GM10266 (cell line): ENCODE results near the gene TMEM45A.
"Not testable (repeated sequence)": the region's sequence is repeated elsewhere in the genome, so short reads cannot be mapped to it uniquely, and the experiment has no call there.

Experiments used
- DNase-seq: peaks from one replicate; pipeline ENCODE4 v3.0.0; 2012; ENCODE audit errors: extremely low spot score
- TF ChIP-seq, protein P1 (sequence below): IDR thresholded peaks from 2 replicates; pipeline ENCODE4 v1.5.1; 2012; ENCODE audit warnings: mild to moderate bottlenecking, low read depth; ENCODE audit not compliant: control insufficient read depth, insufficient read depth; ENCODE audit errors: missing control alignments

Gene TMEM45A

GRCh38 chr3:100489118-100489517 is 3.3 kb upstream of the TMEM45A start:
- TF ChIP-seq, protein P1, sequence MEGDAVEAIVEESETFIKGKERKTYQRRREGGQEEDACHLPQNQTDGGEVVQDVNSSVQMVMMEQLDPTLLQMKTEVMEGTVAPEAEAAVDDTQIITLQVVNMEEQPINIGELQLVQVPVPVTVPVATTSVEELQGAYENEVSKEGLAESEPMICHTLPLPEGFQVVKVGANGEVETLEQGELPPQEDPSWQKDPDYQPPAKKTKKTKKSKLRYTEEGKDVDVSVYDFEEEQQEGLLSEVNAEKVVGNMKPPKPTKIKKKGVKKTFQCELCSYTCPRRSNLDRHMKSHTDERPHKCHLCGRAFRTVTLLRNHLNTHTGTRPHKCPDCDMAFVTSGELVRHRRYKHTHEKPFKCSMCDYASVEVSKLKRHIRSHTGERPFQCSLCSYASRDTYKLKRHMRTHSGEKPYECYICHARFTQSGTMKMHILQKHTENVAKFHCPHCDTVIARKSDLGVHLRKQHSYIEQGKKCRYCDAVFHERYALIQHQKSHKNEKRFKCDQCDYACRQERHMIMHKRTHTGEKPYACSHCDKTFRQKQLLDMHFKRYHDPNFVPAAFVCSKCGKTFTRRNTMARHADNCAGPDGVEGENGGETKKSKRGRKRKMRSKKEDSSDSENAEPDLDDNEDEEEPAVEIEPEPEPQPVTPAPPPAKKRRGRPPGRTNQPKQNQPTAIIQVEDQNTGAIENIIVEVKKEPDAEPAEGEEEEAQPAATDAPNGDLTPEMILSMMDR, result no peak
- DNase-seq, result no peak

DNA sequence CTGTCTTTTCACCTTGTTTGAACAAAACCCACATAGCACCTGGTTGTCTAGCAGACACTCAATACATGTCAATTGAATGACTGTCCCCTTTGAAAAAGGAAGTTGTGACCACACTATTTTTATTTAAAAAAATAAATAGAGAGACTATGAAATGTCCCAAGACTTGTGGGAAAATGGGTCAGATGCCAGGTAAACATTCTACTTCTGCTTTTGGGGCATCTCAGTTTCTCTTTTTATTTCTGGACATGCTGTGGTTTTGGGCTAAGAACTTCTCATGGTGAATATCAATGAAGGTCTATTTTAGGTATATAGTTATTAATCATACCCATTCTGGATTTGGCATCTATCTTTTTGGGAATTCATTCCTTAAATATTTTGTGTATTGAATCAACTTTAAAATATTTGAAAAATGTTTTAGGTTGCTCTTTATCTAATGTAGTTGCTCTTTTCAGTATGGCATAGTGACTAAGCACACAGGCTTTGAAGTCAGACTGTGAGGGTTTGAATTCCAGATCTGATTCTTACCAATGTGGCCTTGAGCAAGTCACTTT is 4.4 kb downstream of the TMEM45A start:
- DNase-seq, result no peak
- TF ChIP-seq, protein P1, result no peak

DNA sequence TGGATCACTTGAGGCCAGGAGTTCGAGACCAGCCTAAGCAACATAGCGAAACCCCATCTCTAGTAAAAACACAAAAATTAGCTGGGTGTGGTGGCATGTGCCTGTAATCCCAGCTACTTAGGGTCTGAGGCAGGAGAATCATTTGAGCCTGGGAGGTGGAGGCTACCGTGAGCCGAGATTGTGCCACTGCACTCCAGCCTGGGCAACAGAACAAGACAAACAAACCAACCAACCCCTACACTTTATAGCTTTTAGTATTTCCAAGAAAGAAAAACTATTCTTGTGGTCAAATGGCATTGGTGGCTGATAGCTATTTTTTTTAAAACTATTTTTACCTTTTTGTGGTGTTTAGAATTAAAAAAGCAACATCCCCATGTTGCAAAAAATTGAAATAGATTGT is 7.2 kb downstream of the TMEM45A start:
- TF ChIP-seq, protein P1, result no peak
- DNase-seq, result no peak

GRCh38 chr3:100500320-100500880 is 8.0 kb downstream of the TMEM45A start:
- no peak for DNase-seq
- TF ChIP-seq, protein P1, result no peak

- TF ChIP-seq, protein P1, result no peak
- DNase-seq, result no peak
Observed at GRCh38 chr3:100503448-100503847, 11.0 kb downstream of the TMEM45A start.

DNA sequence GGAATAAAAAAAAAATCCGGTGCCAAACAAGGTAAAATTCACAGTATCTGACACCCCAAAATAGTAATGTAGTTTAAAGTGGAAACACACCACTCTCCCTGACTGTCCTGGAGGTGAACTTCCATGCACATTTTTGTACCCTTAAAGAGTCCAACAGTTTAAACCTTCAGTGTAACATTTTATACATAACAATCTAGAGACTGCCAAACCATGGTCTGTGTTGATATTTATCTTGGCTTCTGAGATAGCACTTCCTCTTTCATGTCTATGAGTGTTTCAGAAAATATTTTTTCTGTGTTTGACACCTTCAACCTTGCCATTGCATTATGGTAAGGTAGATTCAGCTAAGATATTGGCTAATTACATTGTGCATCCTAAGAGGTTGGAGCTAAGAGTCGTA is 13.9 kb downstream of the TMEM45A start:
- no peak for DNase-seq
- TF ChIP-seq, protein P1, result no peak

DNA sequence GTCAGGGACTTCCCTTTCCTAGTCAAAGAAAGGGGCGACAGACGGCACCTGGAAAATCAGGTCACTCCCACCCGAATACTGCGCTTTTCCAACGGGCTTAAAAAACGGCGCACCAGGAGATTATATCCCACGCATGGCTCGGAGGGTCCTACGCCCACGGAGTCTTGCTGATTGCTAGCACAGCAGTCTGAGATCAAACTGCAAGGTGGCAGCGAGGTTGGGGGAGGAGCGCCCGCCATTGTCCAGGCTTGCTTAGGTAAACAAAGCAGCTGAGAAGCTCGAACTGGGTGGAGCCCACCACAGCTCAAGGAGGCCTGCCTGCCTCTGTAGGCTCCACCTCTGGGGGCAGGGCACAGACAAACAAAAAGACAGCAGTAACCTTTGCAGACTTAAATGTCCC is 17.4 kb downstream of the TMEM45A start:
- not testable (repeated sequence) for DNase-seq

GRCh38 chr3:100516232-100516631 is 23.8 kb downstream of the TMEM45A start:
- no peak for DNase-seq
- TF ChIP-seq, protein P1, result no peak
